ENCODE measurements around the gene PSMF1.

The PSMF1 gene

GRCh38 chr20:1118336-1119127, at the start of gene PSMF1:
Gene PSMF1, plus strand, starts transcription at chr20:1118602. Its CDS starts 172 bp downstream, at chr20:1118774.
- DNase-seq: peak; percentile 81 to 89

GRCh38 chr20:1072258-1072657, 46.1 kb upstream of the PSMF1 start:
- DNase-seq: no peak

GRCh38 chr20:1075616-1076015, 42.8 kb upstream of the PSMF1 start:
- no peak for DNase-seq

GRCh38 chr20:1081891-1082290, 36.5 kb upstream of the PSMF1 start:
- DNase-seq: no peak

GRCh38 chr20:1083431-1084080, 34.8 kb upstream of the PSMF1 start:
- DNase-seq: no peak

- DNase-seq: no peak
Observed at GRCh38 chr20:1085492-1086276, 32.7 kb upstream of the PSMF1 start.

GRCh38 chr20:1086277-1087213, 31.9 kb upstream of the PSMF1 start:
- no peak for DNase-seq

GRCh38 chr20:1087311-1087905, 31.0 kb upstream of the PSMF1 start:
- no peak for DNase-seq

- DNase-seq: no peak
Observed at GRCh38 chr20:1094751-1095150, 23.7 kb upstream of the PSMF1 start.

GRCh38 chr20:1101533-1101932, 16.9 kb upstream of the PSMF1 start:
- DNase-seq: no peak

- no peak for DNase-seq
Observed at GRCh38 chr20:1102016-1102415, 16.4 kb upstream of the PSMF1 start.

GRCh38 chr20:1103751-1104150, 14.7 kb upstream of the PSMF1 start:
- no peak for DNase-seq

GRCh38 chr20:1105599-1106194, 12.7 kb upstream of the PSMF1 start:
- DNase-seq: no peak

GRCh38 chr20:1107176-1107575, 11.2 kb upstream of the PSMF1 start:
- no peak for DNase-seq

- peak; percentile 18 to 29 for DNase-seq
Observed at GRCh38 chr20:1108437-1108920, 9.9 kb upstream of the PSMF1 start.

- DNase-seq: no peak
Observed at GRCh38 chr20:1112908-1113307, 5.5 kb upstream of the PSMF1 start.

- no peak for DNase-seq
Observed at GRCh38 chr20:1118004-1118335, 432 bp upstream of the PSMF1 start.

GRCh38 chr20:1119128-1119505, 715 bp downstream of the PSMF1 start:
- no peak for DNase-seq

GRCh38 chr20:1119524-1119923, 1.1 kb downstream of the PSMF1 start:
- DNase-seq: no peak

- no peak for DNase-seq
Observed at GRCh38 chr20:1121429-1121828, 3.0 kb downstream of the PSMF1 start.

Measured in hippocampal formation (tissue), 2 donors.